ENCODE data around the gene PATZ1. TPM values are rescaled to one million over a fixed set of nuclear protein-coding genes. Genes with fewer than 3 reads are reported as not detected.

The PATZ1 gene
- total and polyA plus RNA-seq, 2 experiments from 2014 or later: 23.2 to 56.8 TPM

DNA sequence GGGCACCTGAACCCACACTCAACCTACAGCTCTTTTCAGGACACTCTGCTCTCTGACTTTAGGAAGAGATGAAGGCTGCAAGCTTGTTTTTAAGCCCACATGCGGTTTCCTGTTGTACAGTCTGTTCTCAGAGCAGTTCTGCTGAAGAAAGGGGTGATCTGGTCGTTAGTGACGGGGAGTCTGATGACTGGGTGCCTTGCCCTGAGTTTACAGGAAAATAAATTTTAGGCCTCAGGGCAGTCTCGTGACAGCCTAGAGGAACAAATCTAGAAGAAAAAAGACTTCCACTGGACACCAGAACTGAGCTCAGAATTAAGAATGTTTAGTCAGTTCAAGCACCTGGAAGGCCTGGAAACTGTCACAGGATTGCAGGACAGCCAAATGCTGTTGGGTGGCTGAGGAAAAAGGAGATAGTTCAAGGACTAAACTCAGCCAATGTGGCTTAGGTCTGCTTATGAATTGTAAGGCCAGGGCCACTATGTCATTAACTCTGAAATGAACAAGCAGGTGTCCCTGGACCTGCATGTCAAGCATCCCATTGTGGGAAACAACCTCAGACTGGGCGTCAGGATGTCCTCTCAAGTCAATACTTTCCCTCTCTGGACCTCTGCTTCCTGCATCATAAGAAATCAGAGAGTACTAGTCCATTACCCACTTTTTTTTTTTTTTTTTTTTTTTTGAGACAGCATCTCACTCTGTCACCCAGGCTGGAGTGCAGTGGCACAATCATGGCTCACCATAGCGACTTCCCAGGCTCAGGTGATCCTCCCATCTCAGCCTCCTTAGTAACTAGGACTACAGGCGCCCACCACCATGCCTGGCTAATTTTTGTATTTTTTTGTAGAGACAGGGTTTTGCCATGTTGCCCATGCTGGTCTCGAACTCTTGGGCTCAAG is 59.5 kb downstream of the PATZ1 start:
- no peaks in the 10 kb centered on the region for H3K9me2 ChIP-seq (ENCODE audit: insufficient read depth)
- no peaks in the 10 kb centered on the region for H3K79me2 ChIP-seq (replicated peaks; ENCODE audit: insufficient read depth)
- DNase-seq (ENCODE audit: low spot score) (no peak), ATAC-seq (no peak)
- 0 out of 2 replicates have a peak, but pooled peaks cover 2% of the 10 kb centered on the region for H3K4me1 ChIP-seq (ENCODE audit: insufficient read depth)
- H3K27ac ChIP-seq (ENCODE audit: low read depth): no peak overlapping the region
- no peaks in the 10 kb centered on the region for H3K9me3 Mint-ChIP-seq
- no peak overlapping the region for H3K4me3 Mint-ChIP-seq
- H4K20me1 ChIP-seq (replicated peaks; ENCODE audit: insufficient read depth): no peaks in the 10 kb centered on the region
- TF ChIP-seq ZNF114 (CRISPR knock-in tag; IDR thresholded peaks at IDR 0.05) (no peak), CREB1 (CRISPR knock-in tag; IDR thresholded peaks at IDR 0.05; ENCODE audit: low read depth) (no peak), POLR2AphosphoS5 (IDR thresholded peaks at IDR 0.05; ENCODE audit: low read depth) (no peak), ZNF331 (CRISPR knock-in tag; IDR thresholded peaks at IDR 0.05; ENCODE audit: low read depth) (no peak), EZH2phosphoT487 (IDR thresholded peaks at IDR 0.05; ENCODE audit: unreplicated experiment) (no peak), JUNB (IDR thresholded peaks at IDR 0.05; ENCODE audit: unreplicated experiment) (no peak), ZNF462 (CRISPR knock-in tag; IDR thresholded peaks at IDR 0.05) (no peak), EZH2 (IDR thresholded peaks at IDR 0.05; ENCODE audit: low read depth, unreplicated experiment) (no peak), NANOG (IDR thresholded peaks at IDR 0.05; ENCODE audit: borderline replicate concordance) (no peak), STAT1 (IDR thresholded peaks at IDR 0.05; ENCODE audit: unreplicated experiment) (no peak), CTCF (conservative IDR thresholded peaks at IDR 0.05; ENCODE audit: low read depth in 2 of 2) (no peak)
- TF ChIP-seq, protein P1, sequence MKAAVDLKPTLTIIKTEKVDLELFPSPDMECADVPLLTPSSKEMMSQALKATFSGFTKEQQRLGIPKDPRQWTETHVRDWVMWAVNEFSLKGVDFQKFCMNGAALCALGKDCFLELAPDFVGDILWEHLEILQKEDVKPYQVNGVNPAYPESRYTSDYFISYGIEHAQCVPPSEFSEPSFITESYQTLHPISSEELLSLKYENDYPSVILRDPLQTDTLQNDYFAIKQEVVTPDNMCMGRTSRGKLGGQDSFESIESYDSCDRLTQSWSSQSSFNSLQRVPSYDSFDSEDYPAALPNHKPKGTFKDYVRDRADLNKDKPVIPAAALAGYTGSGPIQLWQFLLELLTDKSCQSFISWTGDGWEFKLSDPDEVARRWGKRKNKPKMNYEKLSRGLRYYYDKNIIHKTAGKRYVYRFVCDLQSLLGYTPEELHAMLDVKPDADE (IDR thresholded peaks at IDR 0.05): no peak
- TF ChIP-seq, protein P2, sequence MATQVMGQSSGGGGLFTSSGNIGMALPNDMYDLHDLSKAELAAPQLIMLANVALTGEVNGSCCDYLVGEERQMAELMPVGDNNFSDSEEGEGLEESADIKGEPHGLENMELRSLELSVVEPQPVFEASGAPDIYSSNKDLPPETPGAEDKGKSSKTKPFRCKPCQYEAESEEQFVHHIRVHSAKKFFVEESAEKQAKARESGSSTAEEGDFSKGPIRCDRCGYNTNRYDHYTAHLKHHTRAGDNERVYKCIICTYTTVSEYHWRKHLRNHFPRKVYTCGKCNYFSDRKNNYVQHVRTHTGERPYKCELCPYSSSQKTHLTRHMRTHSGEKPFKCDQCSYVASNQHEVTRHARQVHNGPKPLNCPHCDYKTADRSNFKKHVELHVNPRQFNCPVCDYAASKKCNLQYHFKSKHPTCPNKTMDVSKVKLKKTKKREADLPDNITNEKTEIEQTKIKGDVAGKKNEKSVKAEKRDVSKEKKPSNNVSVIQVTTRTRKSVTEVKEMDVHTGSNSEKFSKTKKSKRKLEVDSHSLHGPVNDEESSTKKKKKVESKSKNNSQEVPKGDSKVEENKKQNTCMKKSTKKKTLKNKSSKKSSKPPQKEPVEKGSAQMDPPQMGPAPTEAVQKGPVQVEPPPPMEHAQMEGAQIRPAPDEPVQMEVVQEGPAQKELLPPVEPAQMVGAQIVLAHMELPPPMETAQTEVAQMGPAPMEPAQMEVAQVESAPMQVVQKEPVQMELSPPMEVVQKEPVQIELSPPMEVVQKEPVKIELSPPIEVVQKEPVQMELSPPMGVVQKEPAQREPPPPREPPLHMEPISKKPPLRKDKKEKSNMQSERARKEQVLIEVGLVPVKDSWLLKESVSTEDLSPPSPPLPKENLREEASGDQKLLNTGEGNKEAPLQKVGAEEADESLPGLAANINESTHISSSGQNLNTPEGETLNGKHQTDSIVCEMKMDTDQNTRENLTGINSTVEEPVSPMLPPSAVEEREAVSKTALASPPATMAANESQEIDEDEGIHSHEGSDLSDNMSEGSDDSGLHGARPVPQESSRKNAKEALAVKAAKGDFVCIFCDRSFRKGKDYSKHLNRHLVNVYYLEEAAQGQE (IDR thresholded peaks at IDR 0.05; ENCODE audit: unreplicated experiment): no peak
- H3K27ac Mint-ChIP-seq: no peak overlapping the region
- peaks cover 5% of the 10 kb centered on the region; the same call in 1 of the 2 replicates for H3F3A ChIP-seq (replicated peaks; ENCODE audit: low read depth)
- peaks cover 14% of the 10 kb centered on the region for H3K27me3 Mint-ChIP-seq (ENCODE audit: insufficient read depth, low read depth, poor library complexity)
- H3K4me2 ChIP-seq: no peak overlapping the region
- no peak overlapping the region for H2AFZ ChIP-seq
- no peak overlapping the region for H3K4me3 ChIP-seq
- peaks cover 17% of the 10 kb centered on the region for H3K4me1 Mint-ChIP-seq
- H3K36me3 ChIP-seq (ENCODE audit: insufficient read depth): no peaks in the 10 kb centered on the region
- H3K27me3 ChIP-seq (ENCODE audit: insufficient read depth): peaks cover 22% of the 10 kb centered on the region
- no peaks in the 10 kb centered on the region for H3K36me3 Mint-ChIP-seq (ENCODE audit: low read depth)

All from GM23338 (cell line).